HEK293 (cell line): Measurements from ENCODE around the gene CYB5RL.

ENCODE experiments used
- CTCF ChIP-seq: fragments of 450-650 bp; formaldehyde crosslinking; IDR thresholded peaks from 2 replicates; pipeline ENCODE4 v1.5.1; 2016; ENCODE audit warnings: missing biosample characterization, missing genetic modification characterization
- ZFP3 ChIP-seq: fragments of 450-650 bp; formaldehyde crosslinking; IDR thresholded peaks from 2 replicates; pipeline ENCODE4 v1.5.1; 2016; ENCODE audit warnings: low read depth, missing biosample characterization, missing genetic modification characterization
- ZNF354C ChIP-seq: fragments of 450-650 bp; formaldehyde crosslinking; IDR thresholded peaks from 2 replicates; pipeline ENCODE4 v1.5.1; 2016; ENCODE audit warnings: missing biosample characterization, missing genetic modification characterization, low read depth, borderline replicate concordance
- ZNF449 ChIP-seq: fragments of 450-650 bp; formaldehyde crosslinking; IDR thresholded peaks from 2 replicates; pipeline ENCODE4 v1.5.1; 2017; ENCODE audit warnings: missing biosample characterization, mild to moderate bottlenecking, missing genetic modification characterization, moderate library complexity
- ZNF621 ChIP-seq: fragments of 450-650 bp; formaldehyde crosslinking; IDR thresholded peaks from 2 replicates; pipeline ENCODE4 v1.5.1; 2017; ENCODE audit warnings: missing biosample characterization, missing genetic modification characterization
- TF ChIP-seq, protein P1 (sequence below): fragments of 450-650 bp; formaldehyde crosslinking; IDR thresholded peaks from 2 replicates; pipeline ENCODE4 v1.5.1; 2016; ENCODE audit warnings: missing biosample characterization, missing genetic modification characterization, borderline replicate concordance

- TF ChIP-seq, protein P1, sequence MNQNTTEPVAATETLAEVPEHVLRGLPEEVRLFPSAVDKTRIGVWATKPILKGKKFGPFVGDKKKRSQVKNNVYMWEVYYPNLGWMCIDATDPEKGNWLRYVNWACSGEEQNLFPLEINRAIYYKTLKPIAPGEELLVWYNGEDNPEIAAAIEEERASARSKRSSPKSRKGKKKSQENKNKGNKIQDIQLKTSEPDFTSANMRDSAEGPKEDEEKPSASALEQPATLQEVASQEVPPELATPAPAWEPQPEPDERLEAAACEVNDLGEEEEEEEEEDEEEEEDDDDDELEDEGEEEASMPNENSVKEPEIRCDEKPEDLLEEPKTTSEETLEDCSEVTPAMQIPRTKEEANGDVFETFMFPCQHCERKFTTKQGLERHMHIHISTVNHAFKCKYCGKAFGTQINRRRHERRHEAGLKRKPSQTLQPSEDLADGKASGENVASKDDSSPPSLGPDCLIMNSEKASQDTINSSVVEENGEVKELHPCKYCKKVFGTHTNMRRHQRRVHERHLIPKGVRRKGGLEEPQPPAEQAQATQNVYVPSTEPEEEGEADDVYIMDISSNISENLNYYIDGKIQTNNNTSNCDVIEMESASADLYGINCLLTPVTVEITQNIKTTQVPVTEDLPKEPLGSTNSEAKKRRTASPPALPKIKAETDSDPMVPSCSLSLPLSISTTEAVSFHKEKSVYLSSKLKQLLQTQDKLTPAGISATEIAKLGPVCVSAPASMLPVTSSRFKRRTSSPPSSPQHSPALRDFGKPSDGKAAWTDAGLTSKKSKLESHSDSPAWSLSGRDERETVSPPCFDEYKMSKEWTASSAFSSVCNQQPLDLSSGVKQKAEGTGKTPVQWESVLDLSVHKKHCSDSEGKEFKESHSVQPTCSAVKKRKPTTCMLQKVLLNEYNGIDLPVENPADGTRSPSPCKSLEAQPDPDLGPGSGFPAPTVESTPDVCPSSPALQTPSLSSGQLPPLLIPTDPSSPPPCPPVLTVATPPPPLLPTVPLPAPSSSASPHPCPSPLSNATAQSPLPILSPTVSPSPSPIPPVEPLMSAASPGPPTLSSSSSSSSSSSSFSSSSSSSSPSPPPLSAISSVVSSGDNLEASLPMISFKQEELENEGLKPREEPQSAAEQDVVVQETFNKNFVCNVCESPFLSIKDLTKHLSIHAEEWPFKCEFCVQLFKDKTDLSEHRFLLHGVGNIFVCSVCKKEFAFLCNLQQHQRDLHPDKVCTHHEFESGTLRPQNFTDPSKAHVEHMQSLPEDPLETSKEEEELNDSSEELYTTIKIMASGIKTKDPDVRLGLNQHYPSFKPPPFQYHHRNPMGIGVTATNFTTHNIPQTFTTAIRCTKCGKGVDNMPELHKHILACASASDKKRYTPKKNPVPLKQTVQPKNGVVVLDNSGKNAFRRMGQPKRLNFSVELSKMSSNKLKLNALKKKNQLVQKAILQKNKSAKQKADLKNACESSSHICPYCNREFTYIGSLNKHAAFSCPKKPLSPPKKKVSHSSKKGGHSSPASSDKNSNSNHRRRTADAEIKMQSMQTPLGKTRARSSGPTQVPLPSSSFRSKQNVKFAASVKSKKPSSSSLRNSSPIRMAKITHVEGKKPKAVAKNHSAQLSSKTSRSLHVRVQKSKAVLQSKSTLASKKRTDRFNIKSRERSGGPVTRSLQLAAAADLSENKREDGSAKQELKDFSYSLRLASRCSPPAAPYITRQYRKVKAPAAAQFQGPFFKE (tag by site-specific recombination) = no peak
- TF ChIP-seq CTCF (tag by site-specific recombination) (no peak), ZFP3 (no peak), ZNF621 (tag by site-specific recombination) (no peak), ZNF354C (tag by site-specific recombination) (no peak), ZNF449 (tag by site-specific recombination) (no peak)
These were observed 40.0 kb downstream of the CYB5RL start for GRCh38 chr1:54159733-54160316.
